Stimulated activated CD8-positive, alpha-beta memory T cell treated with anti-CD3 and anti-CD28 coated beads, Interleukin-4, amount 100 ng/mL, for 48 hours (primary cell): ENCODE measurements around the gene RIC8B.

Experiments used
- DNase-seq: peaks from one replicate; pipeline ENCODE4 v3.0.0-alpha.2; 2020

RIC8B gene

GRCh38 chr12:106878804-106879203 lies 104.3 kb downstream of the RIC8B start:
- no peak for DNase-seq

DNA sequence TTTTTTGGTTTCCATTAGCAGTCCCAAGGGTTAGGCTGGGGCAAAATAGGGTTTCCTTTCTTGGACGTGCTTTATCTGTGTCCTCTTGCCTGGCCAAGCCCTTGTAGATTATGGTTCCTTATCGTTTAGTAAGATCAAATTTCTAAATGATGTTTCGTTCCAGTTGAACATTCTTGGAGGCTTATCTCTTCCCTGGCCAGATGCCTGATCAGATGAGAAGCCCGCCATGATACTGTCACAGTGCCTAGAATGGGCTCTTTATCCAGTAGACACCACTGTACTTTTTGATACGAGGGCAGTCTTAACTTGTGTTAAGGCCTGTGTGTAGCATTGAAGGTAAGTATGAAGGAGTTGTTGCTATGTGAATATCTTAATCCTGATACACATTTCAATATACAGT lies 105.1 kb downstream of the RIC8B start:
- DNase-seq = no peak

DNA sequence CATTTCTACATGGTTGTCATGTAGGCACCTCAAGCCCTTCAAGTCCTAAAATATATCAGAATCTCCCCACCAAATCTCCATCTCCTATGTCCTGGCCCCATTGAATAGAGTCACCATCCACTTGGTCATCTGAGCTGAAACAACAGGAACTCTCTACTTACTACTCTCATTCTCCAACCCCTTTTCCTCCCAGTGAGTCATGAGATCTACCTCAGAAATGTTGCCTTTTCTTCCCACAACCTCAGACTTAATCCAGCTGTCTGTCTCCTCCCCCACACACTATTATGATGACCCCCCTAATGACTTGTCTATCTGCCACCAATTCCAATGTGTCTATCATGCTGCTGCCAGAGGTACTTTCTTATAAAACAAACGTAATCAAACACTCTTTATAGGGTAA lies 108.9 kb downstream of the RIC8B start:
- no peak for DNase-seq

- DNase-seq = no peak
Observed at GRCh38 chr12:106885026-106885425, 110.5 kb downstream of the RIC8B start.

GRCh38 chr12:106885541-106886249 lies 111.2 kb downstream of the RIC8B start:
- no peak for DNase-seq

DNA sequence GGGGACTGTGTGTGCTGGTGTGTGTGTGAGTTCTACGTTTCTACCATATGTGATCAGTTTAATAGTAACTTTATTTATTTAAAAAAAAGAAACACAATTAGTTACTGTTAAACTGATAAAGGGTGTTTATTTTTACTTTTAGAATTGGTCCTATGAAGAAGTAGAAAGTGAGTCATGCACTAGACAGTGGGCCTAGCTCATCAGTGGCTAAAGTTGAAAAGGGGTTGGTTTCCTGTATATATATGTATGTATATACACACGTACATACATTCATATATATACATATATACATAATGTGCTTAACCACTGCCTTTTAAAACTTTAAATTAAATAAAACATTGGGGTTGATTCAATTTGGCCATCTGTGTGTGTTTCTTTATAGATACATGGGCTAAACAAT lies 112.5 kb downstream of the RIC8B start:
- no peak for DNase-seq

DNA sequence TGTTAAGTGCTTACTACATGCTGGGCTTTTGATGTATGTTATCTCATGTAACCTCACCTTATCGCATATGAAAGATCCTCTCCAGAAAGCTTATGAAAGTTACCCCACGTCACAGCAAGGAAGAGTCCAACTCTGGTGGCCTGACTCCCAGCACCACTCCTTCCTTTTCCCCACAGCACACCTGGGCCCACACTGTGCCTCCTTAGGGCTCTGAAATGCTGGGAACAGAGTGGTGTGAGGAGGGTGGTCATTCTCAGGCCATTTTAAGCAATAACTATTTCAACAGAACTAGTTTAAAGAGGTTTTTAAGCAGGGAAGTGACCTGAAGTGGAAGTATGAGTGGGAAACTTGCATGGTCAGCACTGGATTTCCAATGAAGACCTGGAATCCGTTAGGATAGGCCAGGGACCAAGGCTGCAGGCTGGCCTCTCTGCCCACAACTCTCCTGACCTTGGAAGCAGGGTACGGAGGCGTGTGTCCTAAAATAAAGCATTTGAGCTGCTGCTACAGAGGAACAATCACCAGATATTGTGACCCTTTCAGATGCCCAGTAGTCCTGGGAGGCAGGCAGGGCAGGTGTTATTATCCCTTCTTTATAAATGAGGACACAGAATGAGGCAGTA lies 114.0 kb downstream of the RIC8B start:
- DNase-seq = no peak

- DNase-seq = no peak
Observed at GRCh38 chr12:106889326-106889725, 114.8 kb downstream of the RIC8B start.

- DNase-seq = no peak
Observed at GRCh38 chr12:106889950-106890626, 115.6 kb downstream of the RIC8B start.

GRCh38 chr12:106892075-106892474 lies 117.6 kb downstream of the RIC8B start:
- DNase-seq = no peak

- DNase-seq = no peak
Observed at GRCh38 chr12:106893451-106893850, 119.0 kb downstream of the RIC8B start.

DNA sequence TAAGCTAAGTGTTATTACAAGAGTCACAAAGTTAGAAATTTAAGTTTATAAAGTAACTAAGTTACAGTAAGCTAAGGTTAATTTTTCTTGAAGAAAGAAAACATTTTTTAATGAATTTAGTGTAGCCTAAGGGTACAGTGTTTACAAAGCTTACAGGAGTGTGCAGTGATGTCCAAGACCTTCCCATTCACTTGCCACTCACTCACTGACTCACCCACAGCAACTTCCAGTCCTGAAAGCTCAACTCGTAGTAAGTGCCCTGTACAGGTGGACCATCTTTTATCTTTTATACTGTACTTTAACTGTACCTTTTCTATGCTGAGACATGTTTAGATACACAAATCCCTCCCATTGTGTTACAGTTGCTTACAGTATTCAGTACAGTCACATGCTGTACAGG lies 120.3 kb downstream of the RIC8B start:
- no peak for DNase-seq

DNA sequence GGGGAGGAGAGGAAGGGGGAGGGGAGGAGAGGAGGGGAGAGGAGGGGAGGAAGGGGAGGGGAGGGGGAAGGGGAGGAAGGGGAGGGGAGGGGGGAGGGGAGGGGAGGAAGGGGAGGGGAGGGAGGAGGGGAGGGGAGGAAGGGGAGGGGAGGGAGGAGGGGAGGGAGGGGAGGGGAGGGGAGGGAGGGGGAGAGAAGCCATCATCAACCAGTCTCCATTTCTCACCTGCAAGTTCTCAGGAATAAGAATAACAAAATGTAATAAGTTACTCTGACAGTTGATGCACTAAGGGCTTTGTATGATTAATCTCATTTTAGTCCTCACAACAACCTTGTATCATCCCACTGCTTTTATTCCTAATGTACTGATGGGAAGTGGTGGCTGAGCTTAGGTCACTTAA lies 122.1 kb downstream of the RIC8B start:
- DNase-seq = no peak

- no peak for DNase-seq
Observed at GRCh38 chr12:106897082-106897481, 122.6 kb downstream of the RIC8B start.

DNA sequence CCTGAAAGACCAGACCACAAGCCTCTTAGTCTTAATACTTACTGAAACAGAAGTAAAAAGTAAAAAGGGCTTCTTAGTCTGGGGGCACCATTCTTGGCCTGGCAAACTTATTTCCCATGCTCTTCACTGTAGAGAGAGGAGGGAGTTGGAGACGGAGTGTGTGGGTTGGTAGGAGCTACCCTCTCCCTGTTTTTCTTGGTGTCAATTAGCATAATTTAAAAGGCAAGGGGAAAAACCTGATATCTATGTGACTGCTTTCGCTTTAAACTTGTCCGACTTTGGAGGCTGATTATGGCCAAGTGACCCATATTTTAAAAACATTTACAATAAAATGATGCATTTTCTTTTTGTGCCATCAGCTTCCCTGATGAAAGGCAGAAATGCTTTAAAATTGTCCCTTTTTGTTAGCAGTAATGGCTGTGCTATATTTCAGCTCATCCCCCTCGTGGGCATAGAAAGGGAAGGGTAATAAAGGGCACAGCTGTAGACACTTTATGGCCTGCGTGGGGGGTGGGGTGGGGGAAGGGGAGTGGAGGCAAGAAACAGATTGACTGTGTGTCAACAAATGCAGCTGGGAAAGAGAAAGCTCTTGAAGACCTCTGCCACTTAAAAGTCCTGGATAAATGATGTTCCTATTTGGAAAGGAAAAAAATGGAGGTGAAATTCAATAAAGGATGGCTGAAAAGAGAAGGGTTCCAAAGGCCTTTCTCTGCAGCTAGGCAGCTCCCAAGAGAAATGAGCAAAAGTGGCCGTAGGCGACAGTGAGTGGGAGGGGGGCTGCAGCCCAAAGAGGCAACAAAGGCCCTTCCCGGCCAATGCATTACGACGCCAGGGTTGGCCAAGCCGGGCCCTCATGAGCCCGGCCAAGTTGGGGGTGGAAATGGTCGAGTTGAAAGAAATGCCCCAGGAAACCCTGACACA lies 123.8 kb downstream of the RIC8B start:
- DNase-seq = no peak

DNA sequence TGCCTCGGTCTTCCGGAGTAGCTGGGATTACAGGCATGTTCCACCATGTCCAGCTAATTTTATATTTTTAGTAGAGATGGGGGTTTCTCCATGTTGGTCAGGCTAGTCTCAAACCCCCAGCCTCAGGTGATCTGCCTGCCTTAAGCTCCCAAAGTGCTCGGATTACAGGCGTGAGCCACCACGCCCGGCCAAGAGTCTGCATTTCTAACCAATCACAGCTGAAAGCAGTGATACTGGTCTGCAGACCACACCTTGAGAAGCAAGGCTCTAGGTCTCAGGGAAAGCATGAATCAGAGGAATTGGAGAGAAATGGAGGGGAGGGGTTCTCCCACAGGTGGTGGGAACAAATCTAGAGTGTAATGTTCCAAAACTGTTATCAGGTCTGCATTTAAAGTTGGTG lies 126.1 kb downstream of the RIC8B start:
- no peak for DNase-seq

DNA sequence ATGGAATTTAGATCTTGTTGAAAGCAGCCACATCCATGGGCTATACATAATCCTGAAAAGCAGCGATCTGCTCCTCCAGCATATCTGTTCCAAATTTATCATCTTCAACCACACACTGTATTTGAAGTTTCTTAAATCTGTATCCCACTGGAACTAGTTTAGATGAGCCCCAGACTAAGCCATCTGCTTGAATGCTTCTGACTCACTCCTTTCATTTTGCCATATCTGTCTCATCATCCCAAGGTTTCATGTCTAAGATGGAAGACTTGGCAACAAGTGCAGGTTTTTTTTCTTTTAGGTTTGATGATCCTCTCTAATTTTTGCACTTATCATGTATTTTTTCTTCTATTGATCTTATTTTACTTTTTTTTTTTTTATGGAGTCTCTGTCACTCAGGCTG lies 126.8 kb downstream of the RIC8B start:
- DNase-seq = no peak

GRCh38 chr12:106902053-106902452 lies 127.6 kb downstream of the RIC8B start:
- no peak for DNase-seq

DNA sequence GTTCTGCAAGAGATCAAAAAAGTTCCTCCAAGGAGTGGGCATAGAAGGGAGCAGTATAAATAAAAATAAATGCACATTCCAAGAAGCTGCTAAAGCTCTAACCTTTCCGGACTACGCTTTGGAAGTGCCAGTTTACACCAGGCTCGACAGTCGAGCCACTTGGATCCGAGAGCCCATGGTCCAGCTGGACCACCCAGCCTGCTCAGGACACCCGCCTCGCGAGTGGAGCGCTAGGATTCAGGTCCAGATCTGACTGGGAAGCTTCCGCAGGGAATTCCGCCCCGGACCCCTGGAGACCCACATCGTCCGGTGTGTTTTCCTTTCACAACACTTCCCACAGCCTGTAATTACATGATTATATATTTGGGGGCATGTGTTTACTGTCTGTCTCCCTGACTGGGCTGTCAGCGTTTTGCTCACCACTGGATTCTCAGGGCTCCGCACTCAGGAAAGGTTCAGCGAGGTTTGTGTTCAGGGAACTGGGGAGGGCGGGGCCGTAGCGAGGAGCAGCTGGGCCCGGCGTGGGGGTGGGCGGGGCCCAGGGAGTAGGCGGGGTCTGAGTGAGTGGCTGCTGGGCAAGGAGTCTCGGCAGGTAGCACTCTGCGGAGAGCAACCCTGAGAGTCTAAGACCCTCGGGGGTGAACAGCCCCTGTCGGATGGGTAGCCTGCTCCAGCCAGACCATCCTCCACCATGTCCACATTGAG lies 128.9 kb downstream of the RIC8B start:
- DNase-seq = peak; percentile 86

GRCh38 chr12:106906715-106907114 lies 132.2 kb downstream of the RIC8B start:
- DNase-seq = no peak

DNA sequence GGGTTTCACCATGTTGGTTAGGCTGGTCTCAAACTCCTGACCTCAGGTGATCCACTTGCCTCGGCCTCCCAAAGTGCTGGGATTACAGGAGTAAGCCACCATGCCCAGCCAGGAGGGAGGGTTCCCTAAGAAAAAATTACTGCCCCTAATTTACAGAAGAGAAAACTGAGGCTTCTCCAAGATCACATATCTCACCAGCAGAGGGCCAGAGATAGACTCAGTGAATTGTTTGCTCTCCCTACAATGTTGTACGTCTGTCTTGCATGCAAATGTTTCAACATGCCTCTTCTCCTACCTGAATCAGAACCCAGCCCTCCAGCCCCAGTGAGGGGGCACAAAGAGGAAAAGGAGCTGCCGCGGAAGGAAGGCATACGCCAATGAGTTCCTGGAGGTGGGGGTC lies 132.9 kb downstream of the RIC8B start:
- no peak for DNase-seq

- DNase-seq = no peak
Observed at GRCh38 chr12:106907846-106908245, 133.4 kb downstream of the RIC8B start.

GRCh38 chr12:106908561-106908960 lies 134.1 kb downstream of the RIC8B start:
- DNase-seq = no peak
